ENCODE results near the gene TMEM202. TPM values are rescaled to one million over a fixed set of nuclear protein-coding genes. Genes with fewer than 3 reads are reported as not detected.

The TMEM202 gene
- total and polyA plus RNA-seq, 2 of the 13 experiments (the other 11 are each of a cell fraction or from before 2014, with no cell fraction given): not detected

DNA sequence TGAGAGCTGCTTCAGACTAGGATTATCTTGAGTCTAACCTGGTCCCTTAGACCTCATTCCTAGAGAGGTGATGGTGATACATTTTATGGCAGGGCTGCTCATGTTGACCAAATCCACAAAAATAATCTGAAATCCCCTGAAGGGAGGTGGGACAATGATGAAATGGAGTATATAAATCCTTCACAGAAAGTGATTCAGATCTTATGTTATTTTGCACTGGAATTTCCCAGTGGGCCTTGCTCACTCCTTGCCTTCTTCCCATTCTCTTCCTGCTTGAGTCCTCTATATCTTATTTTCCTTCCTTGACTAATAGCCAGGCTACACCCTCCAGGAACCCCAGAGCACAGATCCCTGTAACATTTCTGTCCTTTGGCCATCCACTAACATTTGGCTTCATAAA is 10.4 kb upstream of the TMEM202 start:
- Histone ChIP-seq H3K79me2 (ENCODE audit: insufficient read depth, low read length) (no peaks in the 10 kb centered on the region), H3K4me2 (ENCODE audit: low read depth, low read length) (no peak overlapping the region), H3K27me3 (ENCODE audit: control insufficient read depth in 1 of 2, insufficient read depth in 2 of 2, low read length in 2 of 2) (peaks cover 0 to 17% of the 10 kb centered on the region in 2 experiments; a peak in 1 of 5 replicates), H2AFZ (ENCODE audit: low read length) (no peak overlapping the region), H3K4me3 (replicated peaks in 1 of 3; ENCODE audit: insufficient read depth in 1 of 3, low read depth in 2 of 3, low read length in 3 of 3) (no peak overlapping the region), H3K4me1 (ENCODE audit: insufficient read depth, low read length) (no peaks in the 10 kb centered on the region), H3K9me3 (ENCODE audit: low read length) (no peaks in the 10 kb centered on the region), H3K27ac (ENCODE audit: extremely low read length, insufficient read depth, low read length) (no peak overlapping the region), H3K36me3 (replicated peaks in 1 of 2; ENCODE audit: control insufficient read depth in 1 of 2, insufficient read depth in 2 of 2, low read length in 2 of 2) (no peaks in the 10 kb centered on the region), H4K20me1 (ENCODE audit: insufficient read depth, low read length) (no peaks in the 10 kb centered on the region), H3K9ac (ENCODE audit: insufficient read depth, low read depth, low read length) (no peak overlapping the region)
- ChIA-PET POLR2A (no interaction called here), CTCF (ENCODE audit: low intra/inter-chr PET ratio, low total read pairs) (no interaction called here)
- in situ Hi-C loops (cut with HindIII; ENCODE audit: extremely low pct_ligation_motif_present, low pct_unique_long_range_greater_than_20kb) (no loop called here), intact Hi-C loops (cut with micrococcal nuclease; ENCODE audit: unreplicated experiment) (no loop called here)
- no peak for DNase-seq (ENCODE audit: low spot score)
- ATAC-seq: no peak
- BruUV-seq (replicated peaks): no TSS peak
- FAIRE-seq: no peak
- TF ChIP-seq HDAC2 (CRISPR knock-in tag; IDR thresholded peaks at IDR 0.05): no peak
- no peak for TF ChIP-seq SMAD3 (CRISPR knock-in tag; IDR thresholded peaks at IDR 0.05)
- TF ChIP-seq, protein P1, sequence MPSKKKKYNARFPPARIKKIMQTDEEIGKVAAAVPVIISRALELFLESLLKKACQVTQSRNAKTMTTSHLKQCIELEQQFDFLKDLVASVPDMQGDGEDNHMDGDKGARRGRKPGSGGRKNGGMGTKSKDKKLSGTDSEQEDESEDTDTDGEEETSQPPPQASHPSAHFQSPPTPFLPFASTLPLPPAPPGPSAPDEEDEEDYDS (CRISPR knock-in tag; IDR thresholded peaks at IDR 0.05): no peak
- TF ChIP-seq RFX3 (CRISPR knock-in tag; IDR thresholded peaks at IDR 0.05): no peak
- TF ChIP-seq DMAP1 (CRISPR knock-in tag; IDR thresholded peaks at IDR 0.05): no peak
- no peak for TF ChIP-seq SALL1 (CRISPR knock-in tag; IDR thresholded peaks at IDR 0.05)
- TF ChIP-seq, protein P2, sequence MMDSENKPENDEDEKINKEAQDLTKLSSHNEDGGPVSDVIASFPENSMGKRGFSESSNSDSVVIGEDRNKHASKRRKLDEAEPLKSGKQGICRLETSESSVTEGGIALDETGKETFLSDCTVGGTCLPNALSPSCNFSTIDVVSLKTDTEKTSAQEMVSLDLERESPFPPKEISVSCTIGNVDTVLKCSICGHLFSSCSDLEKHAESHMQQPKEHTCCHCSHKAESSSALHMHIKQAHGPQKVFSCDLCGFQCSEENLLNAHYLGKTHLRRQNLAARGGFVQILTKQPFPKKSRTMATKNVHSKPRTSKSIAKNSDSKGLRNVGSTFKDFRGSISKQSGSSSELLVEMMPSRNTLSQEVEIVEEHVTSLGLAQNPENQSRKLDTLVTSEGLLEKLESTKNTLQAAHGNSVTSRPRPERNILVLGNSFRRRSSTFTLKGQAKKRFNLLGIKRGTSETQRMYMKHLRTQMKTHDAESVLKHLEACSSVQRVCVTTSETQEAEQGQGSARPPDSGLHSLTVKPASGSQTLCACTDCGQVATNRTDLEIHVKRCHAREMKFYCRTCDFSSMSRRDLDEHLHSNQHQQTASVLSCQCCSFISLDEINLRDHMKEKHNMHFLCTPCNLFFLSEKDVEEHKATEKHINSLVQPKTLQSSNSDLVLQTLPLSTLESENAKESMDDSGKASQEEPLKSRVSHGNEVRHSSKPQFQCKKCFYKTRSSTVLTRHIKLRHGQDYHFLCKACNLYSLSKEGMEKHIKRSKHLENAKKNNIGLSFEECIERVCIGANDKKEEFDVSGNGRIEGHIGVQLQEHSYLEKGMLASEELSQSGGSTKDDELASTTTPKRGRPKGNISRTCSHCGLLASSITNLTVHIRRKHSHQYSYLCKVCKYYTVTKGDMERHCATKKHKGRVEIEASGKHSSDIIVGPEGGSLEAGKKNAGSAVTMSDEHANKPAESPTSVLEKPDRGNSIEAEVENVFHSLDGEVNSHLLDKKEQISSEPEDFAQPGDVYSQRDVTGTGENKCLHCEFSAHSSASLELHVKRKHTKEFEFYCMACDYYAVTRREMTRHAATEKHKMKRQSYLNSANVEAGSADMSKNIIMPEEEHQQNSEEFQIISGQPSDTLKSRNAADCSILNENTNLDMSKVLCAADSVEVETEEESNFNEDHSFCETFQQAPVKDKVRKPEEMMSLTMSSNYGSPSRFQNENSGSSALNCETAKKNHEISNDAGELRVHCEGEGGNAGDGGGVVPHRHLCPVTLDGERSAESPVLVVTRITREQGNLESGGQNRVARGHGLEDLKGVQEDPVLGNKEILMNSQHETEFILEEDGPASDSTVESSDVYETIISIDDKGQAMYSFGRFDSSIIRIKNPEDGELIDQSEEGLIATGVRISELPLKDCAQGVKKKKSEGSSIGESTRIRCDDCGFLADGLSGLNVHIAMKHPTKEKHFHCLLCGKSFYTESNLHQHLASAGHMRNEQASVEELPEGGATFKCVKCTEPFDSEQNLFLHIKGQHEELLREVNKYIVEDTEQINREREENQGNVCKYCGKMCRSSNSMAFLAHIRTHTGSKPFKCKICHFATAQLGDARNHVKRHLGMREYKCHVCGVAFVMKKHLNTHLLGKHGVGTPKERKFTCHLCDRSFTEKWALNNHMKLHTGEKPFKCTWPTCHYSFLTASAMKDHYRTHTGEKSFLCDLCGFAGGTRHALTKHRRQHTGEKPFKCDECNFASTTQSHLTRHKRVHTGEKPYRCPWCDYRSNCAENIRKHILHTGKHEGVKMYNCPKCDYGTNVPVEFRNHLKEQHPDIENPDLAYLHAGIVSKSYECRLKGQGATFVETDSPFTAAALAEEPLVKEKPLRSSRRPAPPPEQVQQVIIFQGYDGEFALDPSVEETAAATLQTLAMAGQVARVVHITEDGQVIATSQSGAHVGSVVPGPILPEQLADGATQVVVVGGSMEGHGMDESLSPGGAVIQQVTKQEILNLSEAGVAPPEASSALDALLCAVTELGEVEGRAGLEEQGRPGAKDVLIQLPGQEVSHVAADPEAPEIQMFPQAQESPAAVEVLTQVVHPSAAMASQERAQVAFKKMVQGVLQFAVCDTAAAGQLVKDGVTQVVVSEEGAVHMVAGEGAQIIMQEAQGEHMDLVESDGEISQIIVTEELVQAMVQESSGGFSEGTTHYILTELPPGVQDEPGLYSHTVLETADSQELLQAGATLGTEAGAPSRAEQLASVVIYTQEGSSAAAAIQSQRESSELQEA (CRISPR knock-in tag; IDR thresholded peaks at IDR 0.05; ENCODE audit: not compliant biosample characterization): no peak
- TF ChIP-seq NPAS2 (CRISPR knock-in tag; IDR thresholded peaks at IDR 0.05; ENCODE audit: borderline replicate concordance): no peak
- no peak for TF ChIP-seq ZNF160 (CRISPR knock-in tag; IDR thresholded peaks at IDR 0.05)
- TF ChIP-seq ZNF850 (CRISPR knock-in tag; conservative IDR thresholded peaks at IDR 0.05): no peak
- no peak for TF ChIP-seq CAMTA2 (CRISPR knock-in tag; IDR thresholded peaks at IDR 0.05; ENCODE audit: borderline replicate concordance)

Measured in HepG2 (cell line).